Mucosa of gallbladder (tissue), 1 donor: ENCODE measurements around the gene FANCC. TPM values are rescaled to one million over a fixed set of nuclear protein-coding genes. Genes with fewer than 3 reads are reported as not detected.

Source experiments
- DNase-seq: peaks from one replicate; pipeline ENCODE4 v3.0.0-alpha.2; 2020; ENCODE audit warnings: low spot score
- total RNA-seq: library from RNA; stranded (reverse); gene quantifications from one replicate; pipeline ENCODE4 v1.2.1, GENCODE V29; 2021
- donor health status: DM: no; HTN: no; CAD: no.

Gene FANCC
- total RNA-seq, 1 donor from 2014 or later = 18.9 TPM

DNA sequence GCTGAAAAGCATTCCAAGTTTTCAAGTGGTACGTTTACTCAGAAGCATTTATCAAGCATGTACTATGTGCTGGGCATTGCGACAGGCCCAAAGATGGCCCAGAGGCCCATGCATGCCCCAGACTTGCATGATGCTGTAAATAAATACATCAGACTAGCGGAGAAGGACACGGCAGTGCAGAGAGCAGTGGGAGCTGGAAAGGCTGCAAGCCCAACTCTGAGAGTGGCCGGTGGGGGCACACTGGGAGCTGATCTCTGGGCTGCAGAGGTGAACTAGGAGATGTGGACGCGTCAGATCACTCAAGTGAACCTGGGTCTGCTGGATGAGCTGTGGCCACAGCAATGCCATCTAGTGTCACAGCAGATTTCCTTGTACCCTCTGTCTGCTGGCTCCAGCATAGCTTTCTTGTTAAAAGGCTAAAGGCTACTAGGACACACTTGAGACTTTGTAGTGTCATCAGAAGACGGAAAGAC lies 246.9 kb downstream of the FANCC start:
- DNase-seq = no peak

DNA sequence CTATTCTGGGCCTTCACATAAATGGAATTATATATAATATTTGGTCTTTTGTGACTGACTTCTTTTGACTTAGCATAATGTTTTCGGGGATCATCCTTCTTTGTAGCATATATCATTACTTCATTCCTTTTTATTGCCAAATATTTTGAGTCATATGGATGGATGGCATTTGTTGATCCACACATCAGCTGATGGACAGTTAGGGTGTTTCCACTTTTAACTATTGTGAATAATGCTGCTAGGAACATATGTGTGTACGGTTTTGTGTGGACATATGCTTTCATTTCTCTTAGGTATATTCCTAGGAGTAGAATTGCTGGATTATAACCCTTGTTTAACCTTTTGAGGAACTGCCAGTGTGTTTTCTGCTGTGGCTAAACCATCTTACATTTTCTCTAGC lies 249.6 kb downstream of the FANCC start:
- no peak for DNase-seq

DNA sequence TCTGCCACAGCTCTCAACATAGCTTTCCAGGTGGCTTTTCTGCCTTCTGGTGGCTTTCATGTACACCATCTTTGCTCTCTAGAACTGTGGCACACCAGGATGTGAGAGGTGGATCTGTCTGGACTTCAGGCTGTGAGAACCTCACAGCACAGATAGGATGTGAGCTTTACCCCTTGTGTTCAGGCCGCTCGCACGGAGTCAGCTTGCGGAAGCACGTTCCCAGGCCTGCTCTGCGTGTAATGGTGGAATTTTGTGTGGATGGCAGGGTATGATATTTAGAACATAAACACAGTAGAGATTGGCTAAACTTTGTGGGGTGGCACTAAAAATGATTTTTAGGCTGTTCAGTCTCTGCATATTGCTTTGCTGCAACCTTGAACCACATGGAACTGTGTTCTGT lies 250.5 kb downstream of the FANCC start:
- no peak for DNase-seq

DNA sequence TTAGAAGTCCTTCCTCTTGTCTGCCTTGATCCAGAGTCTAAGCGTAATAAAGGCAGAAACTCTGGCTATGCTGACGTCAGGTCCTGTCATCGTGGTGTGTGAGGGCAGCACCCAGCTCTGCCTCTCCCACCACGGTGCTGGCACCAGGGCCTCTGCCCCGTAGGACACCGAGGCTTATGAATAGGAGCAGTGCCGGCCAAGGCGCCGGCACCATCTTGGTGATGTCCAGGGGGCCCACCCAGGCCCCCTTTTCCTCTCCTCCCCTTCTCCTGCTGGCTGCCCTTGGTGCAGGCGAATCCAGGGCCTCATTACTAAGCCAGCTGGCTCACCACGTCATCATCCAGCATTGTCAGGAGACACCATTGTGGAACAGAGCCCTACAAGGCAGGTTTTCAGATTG lies 252.3 kb downstream of the FANCC start:
- no peak for DNase-seq

DNA sequence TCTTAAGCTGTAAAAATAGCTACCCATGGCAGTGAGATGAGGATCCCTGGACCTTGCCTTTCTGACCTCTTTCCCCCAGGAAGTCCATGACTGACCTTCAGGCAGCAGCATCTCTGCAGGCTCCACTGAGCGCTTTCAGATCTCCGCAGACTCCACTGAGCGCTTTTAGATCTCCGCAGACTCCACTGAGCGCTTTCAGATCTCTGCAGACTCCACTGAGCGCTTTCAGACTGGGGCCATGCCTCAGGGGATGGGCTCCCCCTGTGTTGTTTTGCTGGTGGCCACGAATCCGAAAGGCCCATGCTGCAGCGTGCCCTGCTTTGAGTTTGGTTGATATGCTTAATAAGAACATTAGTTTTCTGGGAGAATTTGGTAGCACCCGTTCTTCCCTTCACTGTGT lies 254.2 kb downstream of the FANCC start:
- no peak for DNase-seq

DNA sequence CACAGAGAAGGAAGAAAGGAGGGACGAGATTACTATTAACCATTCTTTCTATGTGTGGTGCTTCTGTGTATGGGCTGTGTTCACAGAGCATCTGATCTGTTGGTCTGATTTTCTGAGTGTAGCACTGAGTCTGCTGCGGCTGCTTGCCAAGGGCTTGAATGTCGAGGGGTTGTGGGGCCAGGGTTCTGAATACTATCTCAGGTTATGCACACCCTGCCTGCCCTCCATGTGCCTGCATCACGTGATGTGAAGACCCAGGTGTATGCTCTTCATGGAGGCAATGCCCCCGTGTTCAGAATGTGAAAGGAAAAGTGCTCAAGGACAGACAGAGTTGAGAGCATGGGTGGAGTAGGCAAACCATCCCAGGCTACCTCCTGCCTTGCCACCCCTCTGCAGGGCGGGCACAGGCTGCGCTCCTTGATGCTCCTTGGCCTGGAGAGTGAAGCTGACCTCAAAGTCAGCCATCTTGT lies 254.9 kb downstream of the FANCC start:
- no peak for DNase-seq

DNA sequence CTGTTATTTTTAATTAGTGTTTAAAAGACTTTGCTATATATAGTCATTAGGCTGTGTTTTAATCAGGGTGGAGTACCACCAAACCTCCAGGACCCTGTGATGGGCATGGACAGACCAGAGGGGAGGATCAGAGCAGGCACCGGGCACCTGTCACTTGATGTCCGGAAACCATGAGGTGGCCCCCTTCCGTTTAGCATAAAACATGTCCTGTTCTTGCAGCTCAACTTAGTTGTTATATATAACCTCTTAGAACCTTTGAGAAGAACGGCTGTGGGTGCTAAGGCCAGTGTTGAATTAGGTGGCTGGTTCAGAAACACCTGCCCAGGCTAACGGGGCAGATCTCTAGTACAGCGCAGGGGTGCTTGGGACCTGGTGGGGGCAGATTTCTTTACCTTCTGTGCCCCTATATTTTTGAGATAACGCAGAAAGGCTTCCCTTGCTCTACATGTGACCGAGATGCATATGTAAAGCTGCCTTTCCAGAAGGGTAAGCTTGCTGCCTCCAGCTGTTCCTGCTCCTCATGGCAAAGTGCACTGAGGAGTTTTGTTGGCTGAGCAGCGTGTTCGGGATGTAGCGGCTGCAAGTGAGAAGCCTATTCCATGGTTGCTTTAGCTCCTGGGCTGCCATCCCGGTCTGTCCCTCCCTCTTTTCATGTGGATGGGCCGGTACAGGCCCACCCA lies 255.5 kb downstream of the FANCC start:
- no peak for DNase-seq

DNA sequence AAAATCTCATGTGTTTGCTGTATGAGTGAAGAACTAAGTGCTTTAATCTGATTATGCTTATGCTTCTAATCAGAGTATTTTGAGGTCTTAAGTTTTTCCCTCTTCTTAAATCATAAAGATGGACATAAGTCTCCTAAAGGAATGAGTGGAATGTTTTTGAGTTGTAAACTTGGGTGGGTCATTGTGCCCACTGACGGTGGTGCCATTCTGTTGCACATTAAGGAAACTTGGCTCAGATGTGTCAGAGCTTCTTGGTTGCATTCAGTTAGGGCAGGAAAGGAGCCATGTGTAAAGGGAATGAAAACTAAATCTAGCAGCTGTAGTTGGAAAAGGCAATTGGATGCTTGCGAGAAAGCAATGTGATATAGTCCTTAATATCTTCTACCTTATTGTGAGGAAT lies 256.6 kb downstream of the FANCC start:
- no peak for DNase-seq

DNA sequence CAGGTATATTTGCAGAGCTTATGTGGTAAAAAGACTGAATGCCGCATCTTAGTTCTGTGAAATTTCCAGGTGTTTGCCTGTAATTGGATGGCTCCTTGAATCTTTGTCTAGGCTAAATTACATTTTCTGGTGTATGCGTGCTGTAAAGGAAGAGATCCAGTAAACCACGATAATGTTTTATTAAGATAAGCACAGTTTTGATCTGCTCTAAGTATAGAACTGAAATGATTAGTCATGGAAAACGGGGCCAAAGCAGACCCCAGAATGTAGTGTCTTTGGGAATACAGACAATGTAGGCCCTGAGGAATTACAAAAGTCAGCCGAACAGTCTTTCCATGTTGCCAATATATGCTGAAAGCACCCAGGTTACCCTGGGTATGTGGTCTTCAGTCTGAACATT lies 257.3 kb downstream of the FANCC start:
- no peak for DNase-seq

DNA sequence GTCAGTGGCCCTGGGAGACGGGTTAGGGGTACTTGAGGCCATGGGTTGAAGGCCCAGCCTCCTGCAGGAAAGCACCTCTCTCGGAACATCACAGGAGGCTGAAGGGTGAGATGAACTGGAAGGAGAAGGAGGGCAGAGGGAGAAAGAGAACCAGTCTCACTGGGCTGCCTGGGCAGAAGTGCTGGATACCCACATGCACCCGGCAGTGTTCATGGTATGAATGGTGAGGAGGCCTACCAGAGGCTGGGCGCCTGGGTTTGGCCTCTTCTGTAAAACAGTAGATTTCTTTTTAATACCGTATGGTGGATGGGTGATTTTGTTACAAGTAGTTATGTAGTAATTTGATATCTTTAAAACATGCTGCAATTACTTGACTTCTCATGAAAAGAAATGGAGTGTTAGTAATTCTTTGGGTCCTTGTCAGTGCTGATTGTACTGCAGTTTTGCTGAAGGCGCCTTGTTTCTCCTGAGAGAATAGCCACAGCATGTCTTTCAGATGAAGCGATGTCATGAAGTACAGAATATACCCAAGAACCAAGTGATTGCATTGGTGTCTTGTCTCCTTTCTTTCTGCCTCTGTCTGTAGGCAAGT lies 258.6 kb downstream of the FANCC start:
- no peak for DNase-seq

DNA sequence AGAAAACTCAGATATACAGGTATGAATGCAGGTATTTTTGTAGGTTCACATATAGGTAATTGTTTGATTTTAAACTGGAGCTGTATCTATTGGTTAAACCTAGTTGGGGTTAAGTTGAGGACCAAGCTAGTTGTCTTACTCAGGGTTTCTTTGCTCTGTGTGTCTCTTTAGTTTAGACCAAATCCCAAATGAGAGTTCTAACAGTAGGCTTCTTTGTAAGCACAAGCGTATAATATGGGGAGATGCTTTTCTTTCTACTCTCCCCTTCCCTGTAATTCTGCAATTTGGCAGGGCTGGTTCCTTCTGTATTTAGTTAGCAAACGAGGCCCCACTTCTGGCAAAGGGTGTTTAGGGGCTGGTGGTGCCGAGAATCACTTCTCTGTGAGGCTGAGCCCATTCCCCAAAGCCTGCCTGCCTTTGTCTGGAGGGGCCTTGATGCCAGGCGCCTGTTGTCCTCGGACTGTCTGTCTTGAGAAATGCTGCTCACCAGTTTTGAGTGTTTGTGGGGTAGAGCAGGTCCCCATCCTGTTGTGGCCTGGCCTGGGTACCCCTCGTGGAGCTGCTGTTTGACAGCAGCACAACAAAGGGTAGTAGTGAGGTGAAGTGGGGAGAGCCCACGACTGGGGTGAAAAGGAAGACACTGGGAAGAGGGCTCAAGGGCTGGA lies 259.3 kb downstream of the FANCC start:
- DNase-seq = no peak

DNA sequence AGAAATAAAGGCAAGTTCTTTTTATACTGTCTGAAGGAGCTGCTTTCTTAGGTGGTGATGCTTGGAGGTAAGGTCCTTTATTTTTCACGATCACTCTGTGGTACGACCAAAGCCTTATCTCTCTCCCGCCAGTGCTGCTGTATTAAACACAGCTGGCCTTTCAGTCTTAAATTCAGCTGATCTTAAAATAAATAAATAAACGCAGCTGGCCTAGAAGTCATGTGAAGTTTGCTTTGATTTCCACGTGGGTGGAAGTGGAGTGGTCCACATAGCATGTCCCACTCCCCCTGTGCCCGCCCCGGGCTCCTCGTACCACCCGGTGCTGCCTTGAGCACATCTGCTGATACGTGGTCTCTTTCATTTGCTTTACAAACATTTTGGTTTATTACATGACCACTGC lies 260.4 kb downstream of the FANCC start:
- DNase-seq = no peak

DNA sequence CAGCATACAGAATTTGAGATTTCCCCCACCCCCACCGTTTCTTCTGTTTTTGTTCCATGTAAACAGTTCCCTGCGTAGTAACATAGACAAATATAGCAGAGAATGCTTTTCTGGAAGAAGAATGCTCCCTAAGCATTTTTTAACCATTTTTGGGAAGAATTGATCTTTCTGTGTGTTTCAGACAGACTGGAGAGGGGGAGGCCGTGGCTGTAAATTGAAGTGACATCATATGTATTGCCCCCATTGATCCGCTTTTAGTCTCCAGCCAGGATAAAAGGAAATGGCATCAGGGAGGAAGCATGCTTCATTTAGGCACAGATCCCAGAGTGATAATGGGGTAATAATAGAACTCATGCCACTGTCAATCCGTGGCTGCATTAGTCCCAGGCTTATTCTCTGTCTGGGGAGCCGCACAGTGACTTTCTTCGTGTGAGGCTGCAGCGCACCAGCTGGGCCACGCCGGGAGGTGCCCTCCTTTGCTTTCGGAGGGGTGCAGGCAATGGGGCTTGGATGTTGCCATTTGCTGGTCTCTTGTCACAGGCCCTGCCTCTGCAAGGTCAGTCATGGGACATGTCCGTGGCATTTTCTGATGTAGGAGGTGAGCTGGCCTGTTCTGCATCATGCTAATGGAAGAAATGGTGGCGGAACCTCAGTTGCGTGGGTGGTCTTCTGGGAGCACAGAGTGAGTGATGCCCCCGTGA lies 261.5 kb downstream of the FANCC start:
- DNase-seq = no peak

DNA sequence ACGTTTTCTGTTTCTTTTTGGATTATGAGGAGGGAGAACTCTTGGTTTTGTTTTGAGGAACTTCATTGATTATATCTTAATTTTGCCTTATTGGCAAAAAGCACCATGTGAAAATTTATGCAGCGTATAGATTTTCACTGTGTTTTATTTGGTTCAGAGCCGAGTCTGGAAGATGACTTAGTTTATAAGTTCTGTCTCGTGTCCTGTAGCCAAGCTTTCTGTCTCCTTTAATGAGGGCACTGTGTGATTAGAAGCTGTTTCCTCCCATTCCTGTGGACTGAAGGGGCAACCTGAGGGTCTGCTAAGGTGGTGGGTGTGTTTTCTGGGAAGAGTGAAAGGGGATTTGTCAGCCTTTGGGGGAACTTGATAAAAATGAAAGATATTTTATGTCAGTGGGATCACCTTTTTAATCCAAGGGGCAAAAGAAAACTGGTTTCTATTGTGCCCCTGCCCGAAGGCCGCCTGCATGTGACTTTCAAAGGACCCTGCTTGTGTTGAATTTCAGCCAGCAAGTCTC lies 262.1 kb downstream of the FANCC start:
- no peak for DNase-seq

DNA sequence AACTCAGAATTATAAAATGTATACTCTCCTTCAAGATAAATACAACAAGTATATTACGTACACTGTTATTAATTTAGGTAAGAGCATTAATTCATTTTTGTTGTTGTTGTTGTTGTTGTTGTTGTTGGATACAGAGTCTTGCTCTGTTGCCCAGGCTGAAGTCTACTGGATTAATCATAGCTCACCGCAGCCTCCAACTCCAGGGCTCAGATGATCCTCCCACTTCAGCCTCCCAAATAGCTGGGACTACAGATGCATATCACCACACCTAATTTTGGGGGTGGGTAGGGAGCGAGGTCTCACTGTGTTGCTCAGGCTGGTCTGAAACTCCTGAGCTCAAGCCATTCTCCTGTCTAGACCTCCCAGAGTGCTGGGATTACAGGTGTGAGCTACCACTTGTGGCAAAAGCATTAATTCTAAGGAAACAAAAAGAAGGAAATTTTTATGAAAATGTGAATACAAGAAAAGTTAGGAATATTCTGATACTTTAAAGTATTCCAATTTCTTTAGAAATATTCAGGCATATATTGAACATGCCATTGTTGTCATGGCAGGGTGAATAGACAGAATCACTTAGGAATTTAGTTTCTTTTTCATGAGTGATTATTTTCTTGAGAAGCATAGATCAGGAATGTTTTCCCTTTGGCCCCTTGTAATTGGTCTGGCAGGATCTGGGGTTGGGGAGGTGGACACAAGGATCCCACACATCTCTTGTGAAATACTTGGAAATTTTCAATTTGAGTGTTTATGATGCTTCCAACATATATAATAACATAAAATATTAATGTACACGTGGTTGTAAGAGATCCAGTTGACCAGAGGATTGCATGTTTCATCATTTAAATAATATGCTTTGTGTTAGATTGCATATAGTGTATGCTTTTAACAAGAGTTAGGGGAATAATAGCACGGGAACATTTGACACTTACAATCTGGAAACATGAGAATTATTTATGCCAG lies 263.6 kb downstream of the FANCC start:
- no peak for DNase-seq

DNA sequence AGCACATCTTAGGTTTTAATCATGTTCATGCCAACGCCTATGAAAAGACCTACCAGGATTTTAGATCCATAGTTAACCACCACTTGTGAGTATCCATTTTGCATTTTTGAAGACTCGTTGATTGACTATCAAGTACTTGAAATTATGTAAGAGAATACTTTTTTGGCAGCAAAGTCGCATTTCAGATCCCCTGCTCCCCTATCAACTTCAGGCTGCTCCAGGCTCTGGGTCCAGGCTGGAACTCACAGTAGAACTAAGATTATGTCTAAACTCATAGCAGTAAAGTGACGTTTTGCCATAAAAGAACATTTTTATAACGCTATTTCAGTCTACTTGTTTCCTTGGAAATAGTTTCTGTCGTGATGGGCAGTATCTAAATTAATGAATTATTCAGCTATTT lies 267.7 kb downstream of the FANCC start:
- DNase-seq = no peak

Other genes with a start within 250 kb of the FANCC start
- 57.9 TPM for gene PTCH1, start 199.3 kb upstream of the FANCC start, total RNA-seq